GM23248 (cell line): ENCODE measurements around the gene CIAPIN1. TPM values are rescaled to one million over a fixed set of nuclear protein-coding genes. Genes with fewer than 3 reads are reported as not detected.
A peak's percentile ranks its signal among the peaks of the same experiment; 100 is the strongest.

Source experiments
- DNase-seq: peaks from one replicate; pipeline ENCODE4 v3.0.0-alpha.2; 2015
- H2AFZ ChIP-seq: fragments of 200-600 bp; sonication (generic); 2 replicates; pipeline ENCODE4 v1.6.1; 2016; ENCODE audit warnings: antibody characterized with exemption
- H3F3A ChIP-seq: fragments of 200-600 bp; sonication (generic); 2 replicates; pipeline ENCODE4 v1.6.1; 2016; ENCODE audit warnings: mild to moderate bottlenecking, antibody characterized with exemption, mixed run types; ENCODE audit not compliant: insufficient read depth
- H3K27ac ChIP-seq: fragments of 200-600 bp; sonication (generic); 2 replicates; pipeline ENCODE4 v1.5.1; 2016; ENCODE audit warnings: mild to moderate bottlenecking
- H3K27me3 ChIP-seq: fragments of 200-600 bp; sonication (generic); replicated peaks from 2 replicates; pipeline ENCODE4 v1.6.1; 2016; ENCODE audit warnings: mild to moderate bottlenecking; ENCODE audit not compliant: insufficient read depth
- H3K36me3 ChIP-seq: fragments of 200-600 bp; sonication (generic); 2 replicates; pipeline ENCODE4 v1.6.1; 2016; ENCODE audit warnings: low read depth, mild to moderate bottlenecking
- H3K4me1 ChIP-seq: fragments of 200-600 bp; sonication (generic); 2 replicates; pipeline ENCODE4 v1.6.1; 2016; ENCODE audit warnings: mild to moderate bottlenecking; ENCODE audit not compliant: insufficient read depth
- H3K4me2 ChIP-seq: fragments of 200-600 bp; sonication (generic); one replicate; pipeline ENCODE4 v1.6.1; 2016; ENCODE audit warnings: mild to moderate bottlenecking; ENCODE audit not compliant: unreplicated experiment
- H3K4me3 ChIP-seq: fragments of 200-600 bp; sonication (generic); 2 replicates; pipeline ENCODE4 v1.5.1; 2016; ENCODE audit warnings: mild to moderate bottlenecking
- H3K79me2 ChIP-seq: fragments of 200-600 bp; sonication (generic); 2 replicates; pipeline ENCODE4 v1.6.1; 2016; ENCODE audit warnings: mild to moderate bottlenecking; ENCODE audit not compliant: insufficient read depth
- H3K9ac ChIP-seq: fragments of 200-600 bp; sonication (generic); 2 replicates; pipeline ENCODE4 v1.6.1; 2016; ENCODE audit warnings: mild to moderate bottlenecking
- H3K9me2 ChIP-seq: fragments of 200-600 bp; sonication (generic); 2 replicates; pipeline ENCODE4 v1.6.1; 2016; ENCODE audit warnings: mixed run types, mild to moderate bottlenecking, moderate library complexity; ENCODE audit not compliant: insufficient read depth
- H3K9me3 ChIP-seq: fragments of 200-600 bp; sonication (generic); one replicate; pipeline ENCODE4 v1.6.1; 2017; ENCODE audit warnings: low read depth
- H4K20me1 ChIP-seq: fragments of 200-600 bp; sonication (generic); 2 replicates; pipeline ENCODE4 v1.6.0; 2016; ENCODE audit not compliant: insufficient read depth
- EZH2 ChIP-seq: fragments of 200-600 bp; sonication (generic); IDR thresholded peaks from 2 replicates; pipeline ENCODE4 v1.6.1; 2018; ENCODE audit warnings: antibody characterized with exemption, mild to moderate bottlenecking; ENCODE audit not compliant: insufficient read depth, poor library complexity, severe bottlenecking
- EZH2phosphoT487 ChIP-seq: fragments of 200-600 bp; sonication (generic); IDR thresholded peaks from 2 replicates; pipeline ENCODE4 v1.6.1; 2018; ENCODE audit warnings: antibody characterized with exemption, moderate library complexity, mild to moderate bottlenecking, low read depth; ENCODE audit not compliant: insufficient read depth
- WGBS, 2 experiments: methylation state at CpG; one replicate each; pipeline ENCODE4 v1.1.6; 2015 to 2017; ENCODE audit warnings: low lambda C conversion rate in 2 of 2, low coverage in 1 of 2; ENCODE audit errors: missing lambda C conversion rate in 2 of 2; 5-methylcytosine and 5-hydroxymethylcytosine counted together
- in situ Hi-C: fragments of 300-500 bp; cut with MboI; formaldehyde crosslinking; loops from 2 replicates; pipeline ENCODE4 v1.15.0; 2020
- polyA plus RNA-seq: library from polyadenylated mRNA; unstranded; fragments of >200 nt; fragmentation: Nextera tagmentation; extraction: Ambion mirVana; gene quantifications from 2 replicates; pipeline ENCODE4 v1.2.1, GENCODE V29; 2016
- total RNA-seq: library from RNA; depleted of rRNA; stranded (reverse); fragments of >200 nt; shearing (Covaris generic); gene quantifications from 2 replicates; pipeline ENCODE4 v1.2.3, GENCODE V29; 2014

Gene CIAPIN1
- total and polyA plus RNA-seq, 2 experiments from 2014 or later = 35.7 to 45.1 TPM

DNA sequence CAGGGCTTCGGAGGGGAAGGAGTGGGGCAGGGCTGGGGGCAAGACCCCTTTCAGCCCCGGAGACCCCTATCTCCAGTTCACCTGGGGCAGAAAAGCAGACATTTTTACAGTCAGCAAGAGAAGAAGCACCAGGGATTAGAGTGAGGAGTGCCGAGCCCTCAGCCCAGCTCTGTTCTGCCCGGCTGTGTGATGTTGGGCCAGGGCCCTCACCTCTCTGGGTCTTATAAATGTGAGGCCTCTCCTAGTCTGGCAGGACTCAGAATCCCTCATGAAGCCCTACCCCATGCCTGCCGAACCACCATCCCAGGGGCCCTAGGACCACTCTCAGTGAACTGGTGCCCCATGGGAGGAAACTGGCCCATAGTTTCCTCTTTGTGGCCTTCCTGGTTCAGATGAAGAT, 62.1 kb downstream of the CIAPIN1 start:
- H3K9ac ChIP-seq = no peak overlapping the region
- H3K4me1 ChIP-seq = no peaks in the 10 kb centered on the region
- no peak overlapping the region for H3K4me2 ChIP-seq
- no peaks in the 10 kb centered on the region for H4K20me1 ChIP-seq
- H3K9me2 ChIP-seq = no peaks in the 10 kb centered on the region
- H3K79me2 ChIP-seq = no peaks in the 10 kb centered on the region
- 66 to 80% methylated on average over 3 to 5 of the region's 5 CpGs for WGBS, 2 experiments
- H3K4me3 ChIP-seq = no peak overlapping the region
- in situ Hi-C loops = no loop called here
- H3K36me3 ChIP-seq = no peaks in the 10 kb centered on the region
- TF ChIP-seq EZH2phosphoT487 (no peak), EZH2 (no peak)
- H3F3A ChIP-seq = 0 out of 2 replicates have a peak, but pooled peaks cover 4% of the 10 kb centered on the region
- H2AFZ ChIP-seq = no peak overlapping the region
- H3K27me3 ChIP-seq = peaks cover 13% of the 10 kb centered on the region
- H3K9me3 ChIP-seq = no peaks in the 10 kb centered on the region
- no peak for DNase-seq
- H3K27ac ChIP-seq = no peak overlapping the region

GRCh38 chr16:57384248-57385070, 62.7 kb downstream of the CIAPIN1 start:
- Histone ChIP-seq H3K9me3 (no peaks in the 10 kb centered on the region), H3K79me2 (no peaks in the 10 kb centered on the region)
- 51 to 54% methylated on average over 11 of the region's 11 CpGs for WGBS, 2 experiments

DNA sequence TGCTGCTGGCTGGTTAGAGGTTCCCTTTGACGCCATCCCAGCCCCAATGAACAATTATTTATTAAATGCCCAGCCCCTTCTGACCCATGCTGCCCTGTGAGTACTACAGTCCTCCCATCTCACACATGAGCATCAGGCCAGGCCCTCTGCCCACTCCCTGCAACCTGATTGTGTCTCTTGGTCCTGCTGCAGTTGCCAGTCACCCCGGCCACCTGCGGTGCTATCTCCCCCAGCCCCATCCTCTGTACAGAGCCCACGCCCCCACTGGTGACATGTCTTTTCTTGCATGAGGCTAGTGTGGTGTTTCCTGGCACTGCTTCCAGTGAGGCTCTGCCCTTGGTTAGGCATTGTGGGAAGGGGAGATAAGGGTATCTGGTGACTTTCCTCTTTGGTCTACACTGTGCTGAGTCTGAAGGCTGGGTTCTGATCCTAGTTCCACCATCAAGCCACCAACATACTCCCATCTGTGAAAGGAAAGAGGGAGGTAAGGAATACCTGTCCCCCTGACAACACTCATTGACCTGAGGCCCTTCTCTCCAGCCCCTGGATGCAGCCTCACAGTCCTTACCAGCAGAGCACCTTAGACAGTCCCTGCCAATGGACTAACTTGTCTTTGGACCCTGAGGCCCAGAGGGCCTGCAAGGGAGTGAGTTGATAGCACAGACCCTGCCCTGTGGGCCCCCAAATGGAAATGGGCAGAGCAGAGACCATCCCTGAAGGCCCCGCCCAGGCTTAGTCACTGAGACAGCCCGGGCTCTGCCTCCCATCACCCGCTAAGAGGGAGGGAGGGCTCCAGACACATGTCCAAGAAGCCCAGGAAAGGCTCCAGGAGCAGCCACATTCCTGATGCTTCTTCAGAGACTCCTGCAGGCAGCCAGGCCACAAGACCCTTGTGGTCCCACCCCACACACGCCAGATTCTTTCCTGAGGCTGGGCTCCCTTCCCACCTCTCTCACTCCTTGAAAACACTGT, 63.6 kb downstream of the CIAPIN1 start:
- H4K20me1 ChIP-seq = no peaks in the 10 kb centered on the region
- H3K27me3 ChIP-seq = peaks cover 10% of the 10 kb centered on the region; the same call in 1 of the 2 replicates
- H3K9ac ChIP-seq = no peak overlapping the region
- H3K9me2 ChIP-seq = no peaks in the 10 kb centered on the region
- DNase-seq = peak; percentile 43
- H3K36me3 ChIP-seq = no peaks in the 10 kb centered on the region
- no peaks in the 10 kb centered on the region for H3K79me2 ChIP-seq
- no peak overlapping the region for H3K4me3 ChIP-seq
- H3K4me2 ChIP-seq = no peak overlapping the region
- H3K27ac ChIP-seq = no peak overlapping the region
- 42 to 43% methylated on average over 8 of the region's 8 CpGs for WGBS, 2 experiments
- H3K4me1 ChIP-seq = no peaks in the 10 kb centered on the region
- no peaks in the 10 kb centered on the region for H3F3A ChIP-seq
- no peak overlapping the region for H2AFZ ChIP-seq
- no peak for TF ChIP-seq EZH2phosphoT487
- in situ Hi-C loops = no loop called here
- no peaks in the 10 kb centered on the region for H3K9me3 ChIP-seq

More at GRCh38 chr16:57384248-57385070, 62.7 kb downstream of the CIAPIN1 start:
- H3K36me3 ChIP-seq = no peaks in the 10 kb centered on the region
- H3K4me3 ChIP-seq = no peak overlapping the region
- no peak overlapping the region for H3K9ac ChIP-seq
- H3K9me2 ChIP-seq = no peaks in the 10 kb centered on the region
- H3K4me1 ChIP-seq = no peaks in the 10 kb centered on the region
- H2AFZ ChIP-seq = no peak overlapping the region
- in situ Hi-C loops = no loop called here
- H3K27me3 ChIP-seq = peaks cover 10% of the 10 kb centered on the region; the same call in 1 of the 2 replicates
- 0 out of 2 replicates have a peak, but pooled peaks cover 4% of the 10 kb centered on the region for H3F3A ChIP-seq
- H3K4me2 ChIP-seq = no peak overlapping the region
- no peak for DNase-seq
- H3K27ac ChIP-seq = no peak overlapping the region
- TF ChIP-seq EZH2 (no peak), EZH2phosphoT487 (no peak)
- no peaks in the 10 kb centered on the region for H4K20me1 ChIP-seq

GRCh38 chr16:57382535-57383275, 64.5 kb downstream of the CIAPIN1 start:
- Histone ChIP-seq H3K4me3 (no peak overlapping the region), H3K4me2 (no peak overlapping the region), H3K9me2 (no peaks in the 10 kb centered on the region), H3K4me1 (no peaks in the 10 kb centered on the region), H3K27ac (no peak overlapping the region), H4K20me1 (no peaks in the 10 kb centered on the region), H3K9me3 (no peaks in the 10 kb centered on the region), H3F3A (no peaks in the 10 kb centered on the region), H3K79me2 (no peaks in the 10 kb centered on the region), H3K36me3 (no peaks in the 10 kb centered on the region), H3K27me3 (peaks cover 10% of the 10 kb centered on the region; the same call in 1 of the 2 replicates), H3K9ac (no peak overlapping the region), H2AFZ (no peak overlapping the region)
- 81 to 82% methylated on average over 13 to 16 of the region's 16 CpGs for WGBS, 2 experiments
- TF ChIP-seq EZH2 = no peak
- TF ChIP-seq EZH2phosphoT487 = no peak
- in situ Hi-C loops = no loop called here
- DNase-seq = no peak
